Cerebellar nuclear complex (tissue), 1 donor: ENCODE data around the gene COQ7.

Experiments used
- DNase-seq, 2 experiments: peaks; one replicate each; lab custom pipeline; 2025; lab: John Stamatoyannopoulos, UW

Gene COQ7

DNA sequence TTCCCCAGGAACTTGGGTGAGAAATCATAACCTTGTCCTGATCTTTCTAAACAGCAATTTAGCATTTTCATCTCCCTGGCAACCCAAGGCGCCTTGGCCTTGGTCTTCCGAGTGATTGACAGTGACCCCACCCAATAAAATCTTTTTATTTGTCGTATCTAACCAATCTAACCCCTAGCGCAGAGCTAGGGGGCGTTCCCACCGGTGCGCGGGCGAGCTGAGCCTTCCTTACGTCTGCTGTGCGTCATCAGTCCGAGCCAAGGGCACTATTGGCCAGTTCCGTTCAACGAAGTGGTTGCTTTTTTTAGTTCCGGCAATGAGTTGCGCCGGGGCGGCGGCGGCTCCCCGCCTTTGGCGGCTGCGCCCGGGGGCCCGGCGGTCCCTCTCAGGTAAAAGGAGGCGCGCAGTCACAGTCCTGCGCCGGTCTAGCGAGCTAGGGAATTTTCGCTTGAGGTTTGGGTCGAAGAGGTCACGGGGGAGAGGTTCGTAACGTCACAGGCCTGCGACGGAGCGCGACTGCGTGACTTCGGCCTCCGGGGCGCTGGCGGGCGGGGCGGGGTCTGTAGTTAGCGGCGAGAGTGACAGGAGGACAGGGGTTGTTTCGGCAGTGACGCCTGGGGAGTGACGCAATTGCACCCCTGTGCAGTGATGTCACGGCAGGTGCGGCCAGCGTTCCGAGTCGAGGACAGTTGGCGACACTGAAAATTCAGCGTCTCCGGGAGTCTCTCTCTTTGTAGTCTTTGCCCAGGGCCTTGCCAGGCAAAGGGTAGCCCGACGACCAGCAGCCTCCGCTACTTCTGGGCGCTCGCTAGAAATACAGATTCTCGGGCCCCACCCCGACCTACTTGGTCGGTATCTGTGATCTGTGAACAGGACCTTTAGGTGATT, at the start of gene COQ7:
COQ7 (plus strand) TSS at position 266 of the 888 bp plus-strand sequence; CDS start at position 317, 51 bp downstream.
- DNase-seq, result peak; percentile 80 to 97

DNA sequence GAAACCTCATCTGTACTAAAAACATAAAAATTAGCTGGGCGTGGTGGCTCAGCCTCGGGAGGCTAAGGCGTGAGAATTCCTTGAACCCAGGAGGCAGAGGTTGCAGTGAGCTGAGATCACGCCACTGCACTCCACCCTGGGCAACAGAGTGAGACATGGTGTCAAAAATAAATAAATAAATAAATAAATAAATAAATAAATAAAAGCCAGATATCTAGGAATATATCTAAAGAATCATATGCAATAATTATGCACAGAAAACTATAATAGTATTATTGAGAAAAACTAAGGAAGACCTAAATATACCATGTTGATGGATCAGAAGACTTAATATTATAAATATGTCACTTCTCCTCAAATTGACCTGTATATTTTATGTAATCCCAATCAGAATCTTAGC, 46.7 kb upstream of the COQ7 start:
- DNase-seq, result no peak

DNA sequence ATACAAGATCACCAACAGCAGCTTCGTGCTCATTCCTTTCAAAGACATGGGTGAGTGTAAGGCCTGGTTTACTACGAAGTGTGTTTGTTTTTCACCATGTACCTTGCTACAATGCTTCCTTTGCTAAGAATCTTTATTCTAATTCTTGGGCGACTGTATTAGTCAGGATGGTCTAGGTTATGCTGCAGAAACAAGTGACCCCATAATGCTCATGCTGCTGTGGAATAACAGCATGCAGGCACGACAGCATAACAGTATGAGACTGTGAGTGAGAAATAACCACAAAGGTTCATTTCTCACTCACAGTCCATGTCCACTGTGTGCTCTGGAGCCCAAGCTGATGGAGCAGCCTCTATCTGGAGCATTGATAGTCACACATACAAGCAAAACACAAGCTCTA, 45.7 kb upstream of the COQ7 start:
- DNase-seq, result no peak

DNA sequence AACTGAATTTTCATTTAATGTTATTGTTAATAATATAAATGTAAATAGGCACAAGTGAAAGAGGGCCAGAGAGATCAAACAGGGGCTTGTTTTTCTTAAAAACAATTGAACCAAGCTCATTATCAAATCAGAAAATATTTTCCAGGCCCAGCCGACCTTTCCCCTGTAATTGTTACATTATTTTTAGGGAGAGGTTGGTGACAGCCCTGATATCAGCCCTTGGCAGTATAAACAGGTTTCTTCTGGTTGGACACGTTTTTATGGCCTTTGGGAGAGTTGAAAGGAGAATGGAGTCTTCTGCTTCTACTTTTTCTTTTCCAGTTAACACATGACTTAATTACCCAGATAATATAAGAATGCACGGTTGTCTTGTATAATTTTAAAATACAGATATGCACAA, 40.0 kb upstream of the COQ7 start:
- no peak for DNase-seq

- peak in 1 of 2 experiments; percentile 11 for DNase-seq
These were observed 37.4 kb upstream of the COQ7 start for GRCh38 chr16:19029980-19030379.

GRCh38 chr16:19031738-19032137, 35.7 kb upstream of the COQ7 start:
- DNase-seq, result no peak

DNA sequence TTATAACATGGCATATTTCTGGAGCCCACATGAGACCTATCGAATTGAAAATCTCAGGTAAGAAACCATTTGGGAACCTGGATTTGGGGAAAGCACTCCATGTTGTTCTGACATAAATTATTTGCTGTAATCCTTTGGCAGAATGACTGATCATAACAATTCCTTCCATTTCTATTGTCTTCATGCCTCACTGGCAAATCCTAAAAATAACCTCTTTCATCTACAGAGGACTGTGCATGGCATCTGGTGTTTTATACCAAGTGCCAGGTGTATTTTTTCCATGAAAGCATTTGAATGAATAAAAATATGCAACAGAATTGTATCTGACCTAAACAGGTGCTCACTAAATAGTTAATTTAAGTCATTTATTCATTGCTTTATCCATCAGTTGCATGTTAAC, 33.7 kb upstream of the COQ7 start:
- DNase-seq, result peak; percentile 84

GRCh38 chr16:19040400-19040799, 27.0 kb upstream of the COQ7 start:
- no peak for DNase-seq

DNA sequence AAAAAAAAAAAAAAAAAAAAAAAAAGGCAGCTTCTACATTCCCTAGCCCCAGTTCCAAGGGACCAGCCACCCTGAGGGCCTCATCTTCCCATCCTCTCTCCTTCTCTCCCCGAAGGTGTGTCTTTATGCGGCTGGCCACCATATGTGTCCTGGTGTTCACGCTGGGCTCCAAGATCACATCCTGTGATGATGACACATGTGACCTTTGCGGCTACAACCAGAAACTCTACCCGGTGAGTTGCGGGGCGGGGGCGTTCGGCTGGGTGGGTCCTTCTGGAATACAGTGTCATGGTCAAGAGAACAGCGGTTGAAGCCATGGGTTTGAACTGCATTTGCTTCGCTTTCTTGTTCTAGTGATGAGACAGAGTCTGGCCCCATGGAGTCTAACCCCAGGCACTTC, 22.6 kb upstream of the COQ7 start:
- DNase-seq, result no peak

GRCh38 chr16:19046062-19046461, 21.4 kb upstream of the COQ7 start:
- no peak for DNase-seq

GRCh38 chr16:19062706-19063105, 4.7 kb upstream of the COQ7 start:
- DNase-seq, result no peak

- no peak for DNase-seq
These were observed 446 bp upstream of the COQ7 start for GRCh38 chr16:19066988-19067348.

- no peak for DNase-seq
These were observed 912 bp downstream of the COQ7 start for GRCh38 chr16:19068237-19068815.

- DNase-seq, result peak in 1 of 2 experiments; percentile 15
These were observed 4.7 kb downstream of the COQ7 start for GRCh38 chr16:19071811-19072777.

DNA sequence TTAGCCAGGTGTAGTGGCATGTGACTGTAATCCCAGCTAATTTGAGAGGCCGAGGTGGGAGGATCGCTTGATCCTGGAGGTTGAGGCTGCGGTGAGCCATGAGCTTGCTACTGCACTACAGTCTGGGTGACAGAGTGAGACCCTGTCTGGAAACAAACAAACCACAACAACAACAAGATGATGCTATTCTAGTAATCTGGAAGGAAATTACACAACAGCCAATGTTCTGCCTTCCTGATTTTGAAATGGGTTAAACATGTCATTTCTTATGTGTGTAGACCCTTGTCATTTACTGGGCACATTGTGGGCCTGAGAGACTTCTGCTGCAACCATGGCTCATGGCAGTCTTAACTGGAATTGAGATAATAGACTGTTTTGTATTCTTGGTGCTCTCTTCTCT, 5.9 kb downstream of the COQ7 start:
- no peak for DNase-seq

- no peak for DNase-seq
These were observed 6.4 kb downstream of the COQ7 start for GRCh38 chr16:19073863-19074262.

DNA sequence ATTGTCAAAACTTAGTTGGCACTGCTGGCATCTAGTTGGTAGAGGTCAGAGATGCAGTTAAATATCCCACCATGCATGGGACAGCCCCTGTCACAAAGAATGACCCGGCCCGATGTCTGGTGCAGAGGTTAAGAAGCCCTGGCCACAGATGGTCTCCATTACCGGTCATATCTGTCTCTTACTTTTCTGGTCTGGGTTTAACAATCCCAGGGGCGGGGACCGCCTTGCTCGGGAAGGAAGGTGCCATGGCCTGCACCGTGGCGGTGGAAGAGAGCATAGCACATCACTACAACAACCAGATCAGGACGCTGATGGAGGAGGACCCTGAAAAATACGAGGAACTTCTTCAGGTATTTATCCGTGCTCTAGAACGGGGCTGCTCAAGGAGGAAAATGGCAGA, 8.1 kb downstream of the COQ7 start:
- no peak for DNase-seq

DNA sequence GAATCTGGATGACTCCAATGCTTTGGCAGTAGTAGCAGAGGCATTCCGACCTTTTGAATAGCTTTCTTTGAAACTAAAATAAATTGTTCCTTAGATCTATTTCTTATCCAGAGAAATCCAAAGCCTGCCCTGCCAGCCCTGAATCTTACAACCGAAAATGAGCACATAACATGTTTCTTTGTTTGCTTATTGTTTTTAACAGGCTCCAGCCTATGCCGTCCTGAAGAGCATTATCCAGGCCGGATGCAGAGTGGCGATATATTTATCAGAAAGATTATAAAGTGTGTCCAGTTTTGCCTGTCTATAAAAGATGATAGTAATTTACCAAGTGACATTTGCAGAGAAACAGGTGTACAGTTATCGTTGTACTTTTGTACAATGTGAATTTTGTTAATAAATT, 10.5 kb downstream of the COQ7 start:
- no peak for DNase-seq

DNA sequence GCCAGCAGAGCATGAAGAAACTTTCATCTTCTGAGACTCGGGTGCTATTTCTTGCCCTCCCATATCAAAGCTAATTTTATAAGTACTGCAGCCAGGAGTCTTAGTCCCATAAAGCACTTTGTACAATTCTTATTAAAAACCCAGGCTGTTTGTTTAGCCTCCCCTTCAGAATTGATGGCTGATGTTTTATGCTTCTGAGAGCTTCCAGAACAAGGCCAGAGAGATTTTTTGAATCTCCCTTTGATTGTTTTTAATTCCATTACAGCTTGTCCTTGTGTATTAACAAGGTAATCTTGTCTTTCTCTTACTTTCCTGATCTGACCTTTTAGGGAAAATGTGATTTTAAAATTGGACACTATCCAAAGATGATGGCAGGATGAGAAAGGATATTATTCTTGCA, 16.3 kb downstream of the COQ7 start:
- no peak for DNase-seq

GRCh38 chr16:19084139-19084538, 16.7 kb downstream of the COQ7 start:
- no peak for DNase-seq

DNA sequence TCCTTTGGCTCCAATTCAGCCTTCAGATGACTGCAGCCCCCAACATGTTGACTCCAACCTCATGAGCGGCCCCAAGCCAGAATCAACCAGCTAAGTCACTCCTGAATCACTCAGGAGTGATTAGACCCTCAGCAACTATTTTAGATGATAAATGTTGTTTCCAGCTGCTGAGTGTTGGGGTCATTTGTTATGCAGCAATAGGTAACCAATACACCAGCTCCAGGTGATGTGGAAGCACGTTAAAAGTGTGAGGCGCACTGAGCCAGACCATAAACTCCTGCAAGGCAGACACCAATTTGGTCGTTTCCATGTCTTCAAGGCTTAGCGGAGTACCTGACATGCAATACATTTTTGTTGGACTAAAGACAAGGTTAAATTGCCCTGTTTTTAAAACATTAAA, 17.5 kb downstream of the COQ7 start:
- no peak for DNase-seq

DNA sequence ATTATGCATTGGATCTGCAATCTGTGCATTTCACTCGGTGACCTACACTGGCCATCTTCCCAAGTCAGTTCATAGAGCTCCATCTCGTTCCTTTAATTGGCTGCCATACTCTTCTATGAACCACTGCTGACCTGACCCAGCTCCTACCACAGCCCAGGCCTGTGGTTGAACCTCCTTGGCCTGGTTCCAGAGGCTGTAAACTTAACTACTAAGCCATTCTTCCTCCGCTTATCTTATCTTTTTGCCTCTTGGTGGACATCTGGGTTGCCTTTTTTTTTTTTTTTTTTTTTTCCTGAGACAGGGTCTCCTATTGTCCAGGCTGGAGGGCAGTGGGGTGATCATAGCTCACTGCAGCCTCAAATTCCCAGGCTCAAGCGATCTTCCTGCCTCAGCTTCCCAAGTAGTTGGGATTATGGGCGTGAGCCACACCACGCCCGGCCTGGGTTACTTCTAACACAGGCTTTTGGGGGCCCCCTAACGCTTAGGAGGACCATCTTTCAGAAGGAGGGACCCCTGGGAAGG, 18.3 kb downstream of the COQ7 start:
- no peak for DNase-seq
